Glomerular visceral epithelial cell (primary cell): ENCODE results near the gene CAPN15.
A peak's percentile ranks its signal among the peaks of the same experiment; 100 is the strongest.

Source experiments
- DNase-seq: peaks from one replicate; pipeline ENCODE4 v3.0.0-alpha.2; 2016; ENCODE audit errors: extremely low spot score

CAPN15 gene

GRCh38 chr16:525520-526180, 1.9 kb upstream of the CAPN15 start:
- DNase-seq = peak; percentile 90

GRCh38 chr16:526181-527014, 1.1 kb upstream of the CAPN15 start:
- DNase-seq = peak; percentile 26

GRCh38 chr16:528111-529011, 849 bp downstream of the CAPN15 start:
- DNase-seq = peak; percentile 70

GRCh38 chr16:529012-529575, 1.6 kb downstream of the CAPN15 start:
- no peak for DNase-seq

- no peak for DNase-seq
Measured at GRCh38 chr16:530111-530817, 2.8 kb downstream of the CAPN15 start.

- DNase-seq = no peak
Measured at GRCh38 chr16:531494-532125, 4.1 kb downstream of the CAPN15 start.

GRCh38 chr16:533391-534123, 6.0 kb downstream of the CAPN15 start:
- DNase-seq = no peak

- no peak for DNase-seq
Measured at GRCh38 chr16:534135-534534, 6.6 kb downstream of the CAPN15 start.

GRCh38 chr16:534856-535445, 7.4 kb downstream of the CAPN15 start:
- DNase-seq = no peak

- peak; percentile 83 for DNase-seq
Measured at GRCh38 chr16:535446-536405, 8.2 kb downstream of the CAPN15 start.

GRCh38 chr16:536746-537145, 9.2 kb downstream of the CAPN15 start:
- DNase-seq = no peak

- DNase-seq = no peak
Measured at GRCh38 chr16:537415-538335, 10.2 kb downstream of the CAPN15 start.

- DNase-seq = no peak
Measured at GRCh38 chr16:539901-540530, 12.5 kb downstream of the CAPN15 start.

GRCh38 chr16:540645-541340, 13.3 kb downstream of the CAPN15 start:
- DNase-seq = no peak

- no peak for DNase-seq
Measured at GRCh38 chr16:543301-544164, 16.0 kb downstream of the CAPN15 start.
